Activated T-cell treated with anti-CD3 and anti-CD28 coated beads for 1 hour (primary cell): ENCODE results near the gene FZD4.

ENCODE experiments used
- DNase-seq: peaks from one replicate; pipeline ENCODE4 v3.0.0-alpha.2; 2020; ENCODE audit warnings: low read depth

Gene FZD4

DNA sequence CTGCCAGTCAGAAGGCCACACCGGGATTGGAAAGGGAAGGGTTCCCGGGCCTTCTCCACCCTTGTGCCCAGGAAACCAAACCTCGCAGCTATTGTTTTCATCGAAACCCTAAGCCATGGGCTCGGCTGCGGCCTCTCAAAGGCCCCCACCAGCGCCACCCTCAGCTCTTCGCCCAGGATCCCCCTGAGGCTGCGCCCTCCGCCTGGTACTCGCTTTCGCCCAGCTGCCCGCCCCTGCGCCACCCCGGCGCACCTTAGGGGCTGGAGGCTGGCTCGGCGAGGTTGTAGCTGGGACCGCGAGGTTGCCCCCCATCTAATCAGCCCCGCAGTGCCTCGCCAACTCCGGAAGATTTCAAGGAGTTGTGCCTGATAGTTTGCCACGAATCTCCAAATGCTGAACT lies 49.0 kb downstream of the FZD4 start:
- DNase-seq = no peak

DNA sequence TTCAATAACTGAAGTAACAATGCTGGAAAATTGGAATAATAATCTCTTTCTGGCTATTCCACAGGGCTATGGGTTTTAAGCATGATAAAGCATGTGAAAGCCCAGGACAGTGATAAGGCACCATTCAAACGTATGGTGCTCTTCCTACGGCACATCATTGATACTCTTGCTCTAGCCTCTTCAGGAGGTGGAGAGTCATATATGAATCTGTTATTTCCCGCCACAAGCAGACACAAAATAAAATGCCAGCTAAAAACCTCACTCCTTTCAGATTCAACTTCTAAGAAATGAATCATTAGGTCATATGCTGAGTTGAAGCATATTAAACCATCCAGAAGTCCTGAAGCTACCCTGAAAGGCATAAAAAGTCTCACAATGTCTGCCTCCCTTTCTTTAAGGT lies 49.9 kb downstream of the FZD4 start:
- no peak for DNase-seq

DNA sequence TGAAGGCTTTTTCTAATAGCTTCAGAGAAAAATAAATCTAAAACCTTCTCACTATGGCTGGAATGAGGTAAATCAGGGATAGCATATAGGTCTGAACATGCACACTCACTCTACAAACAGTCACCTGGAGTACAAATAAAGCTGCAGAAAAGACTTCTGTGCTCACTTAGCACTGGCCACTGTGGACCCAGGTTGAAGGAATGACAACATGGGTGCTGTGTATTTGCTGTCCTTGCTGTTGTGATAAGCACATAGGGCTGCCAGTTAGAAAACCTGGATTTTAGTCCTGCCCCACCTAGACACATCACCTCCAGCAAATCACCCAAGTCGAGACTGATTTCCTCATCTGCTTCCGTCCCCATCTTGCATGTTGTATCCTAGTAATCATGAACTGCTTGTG lies 51.2 kb downstream of the FZD4 start:
- DNase-seq = no peak

DNA sequence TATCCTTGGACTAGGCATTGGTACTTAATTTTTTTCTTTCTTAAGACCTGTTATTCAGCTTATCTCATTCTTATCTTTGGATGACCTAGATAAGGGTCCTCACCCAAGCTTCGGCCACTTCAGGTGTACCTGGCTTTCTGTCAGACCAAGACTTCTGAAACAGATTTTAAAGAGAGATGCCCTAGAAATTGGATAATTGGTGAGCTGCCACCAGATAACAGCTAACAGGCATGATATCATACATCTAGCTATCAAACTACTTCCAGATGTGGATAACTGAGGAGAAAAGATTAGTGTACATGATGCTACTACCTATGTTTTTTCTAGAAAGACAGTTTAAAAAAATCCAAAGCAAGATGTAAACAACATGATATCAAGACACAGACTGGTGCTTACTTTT lies 52.9 kb downstream of the FZD4 start:
- DNase-seq = no peak

DNA sequence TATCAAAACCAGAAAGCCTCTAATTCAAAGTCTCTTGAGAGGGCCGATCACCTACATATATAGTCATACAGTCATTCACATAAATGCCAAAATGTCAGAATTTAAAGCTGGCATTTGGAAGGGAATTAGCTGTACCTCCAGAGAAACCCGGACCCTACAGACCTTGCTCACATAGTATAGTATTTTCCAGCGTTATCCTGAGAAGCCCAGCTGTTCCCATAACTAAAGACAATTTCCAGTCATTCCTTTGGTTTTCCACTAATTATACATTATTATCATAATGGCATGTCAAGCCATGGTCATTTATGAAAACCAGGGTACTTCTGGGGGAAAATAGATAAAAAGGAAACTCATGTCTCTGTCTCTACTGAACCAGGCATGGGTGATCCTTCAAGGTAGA lies 53.6 kb downstream of the FZD4 start:
- no peak for DNase-seq

DNA sequence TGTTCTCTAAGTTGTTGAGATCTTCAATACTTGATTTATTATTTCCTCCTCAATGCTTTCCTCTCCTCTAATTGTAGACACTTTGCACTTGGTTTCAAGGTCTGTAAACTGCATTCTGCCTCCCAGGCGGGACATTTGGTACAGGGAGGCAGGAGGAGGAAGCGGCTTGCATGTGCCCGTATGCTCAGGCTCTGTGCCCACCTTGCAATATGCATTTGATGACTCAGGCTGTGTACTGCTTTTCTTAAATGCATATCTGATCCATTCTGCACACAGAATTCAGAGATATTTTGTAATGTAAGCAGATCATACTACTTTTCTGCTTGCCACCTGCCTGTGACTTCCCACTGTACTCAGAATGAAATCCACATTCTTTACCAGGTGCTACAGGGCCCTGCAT lies 55.0 kb downstream of the FZD4 start:
- DNase-seq = no peak

DNA sequence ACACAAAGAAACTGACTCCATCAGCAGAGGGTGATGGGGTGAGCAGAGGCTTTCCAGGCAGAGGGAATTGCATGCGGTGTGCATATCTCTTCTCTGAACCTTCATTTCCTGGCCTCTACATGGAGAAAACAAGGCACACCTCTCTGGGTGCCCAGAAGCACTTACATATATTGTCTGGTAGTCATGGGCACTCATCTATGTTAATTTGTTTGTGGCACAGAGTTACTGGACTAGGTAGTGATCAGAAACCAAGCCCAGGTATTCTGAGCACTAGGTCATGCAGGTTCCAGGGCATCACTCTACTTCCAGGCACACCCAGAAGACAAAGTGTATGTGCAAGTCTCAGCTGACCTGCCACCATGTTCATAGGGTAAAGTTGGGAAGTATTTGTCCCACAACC lies 56.5 kb downstream of the FZD4 start:
- no peak for DNase-seq

DNA sequence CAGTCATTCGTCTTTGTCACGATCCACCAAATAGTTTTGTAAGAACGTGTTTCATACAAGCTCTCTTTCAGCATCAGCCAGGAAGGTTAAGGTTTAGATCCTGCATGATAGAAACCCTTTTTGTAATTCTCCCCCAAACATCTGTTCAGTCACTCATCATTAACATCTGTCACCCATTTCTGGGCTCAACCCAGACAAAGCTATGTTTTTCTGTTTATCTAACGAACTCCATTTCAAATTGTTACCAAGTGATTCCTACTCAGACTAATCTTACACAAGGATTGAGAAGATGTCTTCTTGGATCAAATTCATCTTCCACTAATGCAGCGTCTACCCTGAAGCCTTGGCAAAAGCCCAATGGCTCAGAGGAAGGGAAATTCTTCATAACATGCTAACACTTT lies 58.8 kb downstream of the FZD4 start:
- no peak for DNase-seq
